Heart left ventricle (tissue), 16 donors: ENCODE results near the gene ZNG1B. TPM values are rescaled to one million over a fixed set of nuclear protein-coding genes. Genes with fewer than 3 reads are reported as not detected.
"Not testable (repeated sequence)": the region's sequence is repeated elsewhere in the genome, so short reads cannot be mapped to it uniquely, and the experiment has no call there.

Source experiments
- ATAC-seq, 4 donors: fragments of 200-7000 bp; cut with Tn5 transposase; one replicate each; pipeline ENCODE4 v1.9.1; 2020 to 2022; ENCODE audit warnings: moderate library complexity in 4 of 4, mild to moderate bottlenecking in 3 of 4, moderate number of reproducible peaks in 1 of 4
- DNase-seq, 5 donors: peaks; one replicate each; pipeline ENCODE4 v3.0.0-alpha.2; 2020
- H3K27ac ChIP-seq, 12 donors: fragments of 200-600 bp; sonication (generic) in 4 of 12; one replicate each; pipeline versions ENCODE4 v1.5.0 to v1.8.0; 2016 to 2022; ENCODE audit warnings: mild to moderate bottlenecking in 2 of 12
- H3K27me3 ChIP-seq, 9 donors: fragments of 200-600 bp; sonication (generic) in 2 of 9; one replicate each; pipeline versions ENCODE4 v1.5.1 to v1.8.0; 2016 to 2022; ENCODE audit warnings: mild to moderate bottlenecking in 3 of 9
- H3K36me3 ChIP-seq, 9 donors: fragments of 200-600 bp; sonication (generic) in 2 of 9; one replicate each; pipeline versions ENCODE4 v1.5.0 to v1.8.0; 2018 to 2022; ENCODE audit warnings: mild to moderate bottlenecking in 2 of 9
- H3K4me1 ChIP-seq, 12 donors: fragments of 200-600 bp; sonication (generic) in 4 of 12; one replicate each; pipeline versions ENCODE4 v1.5.0 to v1.8.0; 2016 to 2022; ENCODE audit warnings: mild to moderate bottlenecking in 3 of 12
- H3K4me3 ChIP-seq, 12 donors: fragments of 200-600 bp; sonication (generic) in 4 of 12; one replicate each; pipeline versions ENCODE4 v1.5.0 to v1.8.0; 2017 to 2022; ENCODE audit warnings: mild to moderate bottlenecking in 9 of 12, moderate library complexity in 4 of 12
- H3K9me3 ChIP-seq, 12 donors: fragments of 200-600 bp; sonication (generic) in 4 of 12; one replicate each; pipeline versions ENCODE4 v1.5.0 to v1.8.0; 2016 to 2022; ENCODE audit warnings: mild to moderate bottlenecking in 1 of 12
- POLR2A ChIP-seq, 2 donors: fragments of 450-650 bp; IDR thresholded peaks; one replicate each; pipeline ENCODE4 v1.6.1; 2017; ENCODE audit warnings: antibody characterized with exemption in 2 of 2, mild to moderate bottlenecking in 2 of 2, moderate library complexity in 2 of 2
- WGBS, 4 donors: extraction: QIAGEN DNeasy Blood & Tissue Kit in 2 of 4; methylation state at CpG; one replicate each; pipeline versions ENCODE4 v1.1.5 to v1.1.7; 2013 to 2018; 5-methylcytosine and 5-hydroxymethylcytosine counted together
- intact Hi-C, 10 donors: fragments of 100-400 bp; cut with DNase I; formaldehyde crosslinking; loops; one replicate each; pipeline versions ENCODE4 v1.11.1 to v1.14.2; 2022
- long read RNA-seq, 3 donors: library from polyadenylated mRNA; unstranded; transcript quantifications; one replicate each; pipeline ENCODE4 v2.0.0, GENCODE V29; 2020 to 2021
- polyA plus RNA-seq, 2 donors: library from polyadenylated mRNA; stranded (reverse); fragments of 200-250 nt; gene quantifications; one replicate each; pipeline ENCODE4 v1.2.3, GENCODE V29; 2013
- total RNA-seq, 9 donors: library from RNA; depleted of rRNA in 2 of 9; stranded (reverse); fragments of >200 nt in 2 of 9; fragmentation: NEBNext Ultra II Directional in 3 of 9; extraction: Animal tissue kit (Norgen Biotek cat#: 25700) in 3 of 9; gene quantifications; one replicate each; pipeline versions ENCODE4 v1.1.0 to v1.2.4, GENCODE V29; 2016 to 2023
- TF ChIP-seq, protein P1 (sequence below), 12 donors: fragments of 200-600 bp; sonication (generic) in 4 of 12; IDR thresholded peaks; one replicate each; pipeline versions ENCODE4 v1.5.0 to v1.8.0; 2018 to 2022; ENCODE audit warnings: antibody characterized with exemption in 12 of 12, mild to moderate bottlenecking in 5 of 12
- donor health status: ischemic (EF 13 %, LVEDD 7.1; RV severe dilation, severe dysfunction).
- donor health status: healthy with polysubstance abuse.
- donor health status: DM: no; HTN: yes; CAD: no.
- donor health status: DM: no; HTN: no; CAD: no.
- donor health status: ischemic (EF 25% LVEDD 6.9; RV normal size, moderate dysfunction).
- donor health status: ischemic (EF 25% LVEDD 5.7; RV mildly dilated, moderate dysfunction).
- donor health status: healthy.
- donor health status: DM: yes; HTN: yes; CAD: no.
- donor health status: ischemic (EF 35%, LVEDD 5.7; RV mildly dilated, moderate dysfunction).
- donor health status: nonischemic (EF 11% LVEDD 7.7; RV severe dilation, severe dysfunction).
- donor health status: DM: yes; HTN: yes; CAD: no.
- donor health status: PGD.
- donor health status: ischemic (EF 29% LVEDD 5.4; RV normal size, mild dysfunction).
- donor health status: nonischemic (EF 23%, LVEDD 6.1; RV moderate dilation, normal function).

ZNG1B gene
- 10 to 100 TPM; 14.1 to 38.8 (median 31.5) TPM for total RNA-seq
- 10 to 100 TPM; 27.0 to 58.8 TPM for polyA plus RNA-seq
- long read RNA-seq, donor 1, transcript CBWD2-202 (16 exons, 1,740 nt), result minor isoform, 5 of 85 reads
- long read RNA-seq, donor 1, transcript CBWD2-201 (15 exons, 1,812 nt), result major isoform, 63 of 85 reads
- long read RNA-seq, donor 1, partial matches to known transcripts, result 3 of 85 reads
- long read RNA-seq, donor 1, other reads (novel, unspliced or antisense), result 11 of 85 reads
- long read RNA-seq, donor 2, transcript CBWD2-202 (16 exons, 1,740 nt), result minor isoform, 25 of 376 reads
- long read RNA-seq, donor 2, transcript CBWD2-209 (3 exons, 880 nt), result minor isoform, 5 of 376 reads
- long read RNA-seq, donor 2, transcript CBWD2-203 (14 exons, 1,665 nt), result minor isoform, 7 of 376 reads
- long read RNA-seq, donor 2, transcript CBWD2-201 (15 exons, 1,812 nt), result major isoform, 298 of 376 reads
- long read RNA-seq, donor 2, partial matches to known transcripts, result 4 of 376 reads
- long read RNA-seq, donor 2, other reads (novel, unspliced or antisense), result 37 of 376 reads
- long read RNA-seq, donor 3, transcript CBWD2-201 (15 exons, 1,812 nt), result major isoform, 59 of 84 reads
- long read RNA-seq, donor 3, transcript CBWD2-202 (16 exons, 1,740 nt), result minor isoform, 5 of 84 reads
- long read RNA-seq, donor 3, partial matches to known transcripts, result 3 of 84 reads
- long read RNA-seq, donor 3, other reads (novel, unspliced or antisense), result 14 of 84 reads

DNA sequence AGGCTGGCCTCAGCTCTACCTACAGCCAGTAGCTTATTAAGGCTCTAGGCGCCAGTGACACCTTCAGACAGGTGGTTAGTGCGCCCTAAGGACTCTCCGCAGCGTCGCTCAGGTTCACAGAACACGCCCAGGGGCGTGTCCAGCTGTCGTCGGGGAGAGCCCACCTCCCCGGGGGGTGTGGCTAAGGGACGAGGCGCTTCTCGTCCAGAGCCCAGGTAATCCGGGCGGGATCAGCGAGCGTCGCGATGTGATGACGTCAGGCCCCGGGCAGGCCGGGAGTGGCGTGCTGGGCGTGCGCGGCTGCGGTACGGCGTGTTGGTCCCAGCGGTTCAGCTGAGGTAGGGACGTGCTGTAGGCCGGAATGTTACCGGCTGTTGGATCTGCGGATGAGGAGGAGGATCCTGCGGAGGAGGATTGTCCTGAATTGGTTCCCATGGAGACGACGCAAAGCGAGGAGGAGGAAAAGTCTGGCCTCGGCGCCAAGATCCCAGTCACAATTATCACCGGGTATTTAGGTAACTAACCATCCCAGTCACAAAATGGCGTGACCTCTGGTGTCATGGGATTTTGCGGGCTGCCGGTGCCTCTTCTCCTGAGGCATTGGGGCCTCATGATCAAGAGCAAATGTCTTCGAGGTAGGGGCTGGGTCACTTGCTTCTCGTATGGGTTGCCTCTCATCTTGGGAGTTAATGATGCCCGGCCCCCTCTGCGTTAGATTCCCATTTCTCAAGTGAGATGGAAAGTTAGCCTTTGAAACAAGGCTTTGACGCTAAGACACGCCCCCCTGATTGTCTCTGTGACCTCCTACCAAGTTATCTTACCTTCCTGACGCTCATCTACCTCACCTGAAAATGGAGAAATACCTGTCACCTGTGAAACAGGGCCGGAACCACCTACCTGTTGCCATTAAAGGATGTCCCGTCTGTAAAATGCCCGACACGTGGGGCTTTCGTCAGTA lies at the start of gene ZNG1B:
Gene ZNG1B (plus strand): TSS at position 184 of the 958 bp plus-strand sequence. CDS start 178 bp downstream, at position 362.
- H3K4me1 ChIP-seq, intact Hi-C loops, ATAC-seq, H3K27me3 ChIP-seq, H3K9me3 ChIP-seq: not testable (repeated sequence)
- Histone ChIP-seq H3K27ac (peak within 1 kb of the TSS; percentile 16 to 74 (median 58)), H3K36me3 (peaks cover 0 to 11% (median 0%) of the 10 kb centered on the region in 9 donors), H3K4me3 (peak within 1 kb of the TSS; percentile 20 to 62 (median 54))
- DNase-seq, result peak; percentile 70 to 85 (median 80)
- WGBS, 4 donors, result 1 to 7% (median 1%) methylated on average over 9 to 42 of the region's 56 CpGs

DNA sequence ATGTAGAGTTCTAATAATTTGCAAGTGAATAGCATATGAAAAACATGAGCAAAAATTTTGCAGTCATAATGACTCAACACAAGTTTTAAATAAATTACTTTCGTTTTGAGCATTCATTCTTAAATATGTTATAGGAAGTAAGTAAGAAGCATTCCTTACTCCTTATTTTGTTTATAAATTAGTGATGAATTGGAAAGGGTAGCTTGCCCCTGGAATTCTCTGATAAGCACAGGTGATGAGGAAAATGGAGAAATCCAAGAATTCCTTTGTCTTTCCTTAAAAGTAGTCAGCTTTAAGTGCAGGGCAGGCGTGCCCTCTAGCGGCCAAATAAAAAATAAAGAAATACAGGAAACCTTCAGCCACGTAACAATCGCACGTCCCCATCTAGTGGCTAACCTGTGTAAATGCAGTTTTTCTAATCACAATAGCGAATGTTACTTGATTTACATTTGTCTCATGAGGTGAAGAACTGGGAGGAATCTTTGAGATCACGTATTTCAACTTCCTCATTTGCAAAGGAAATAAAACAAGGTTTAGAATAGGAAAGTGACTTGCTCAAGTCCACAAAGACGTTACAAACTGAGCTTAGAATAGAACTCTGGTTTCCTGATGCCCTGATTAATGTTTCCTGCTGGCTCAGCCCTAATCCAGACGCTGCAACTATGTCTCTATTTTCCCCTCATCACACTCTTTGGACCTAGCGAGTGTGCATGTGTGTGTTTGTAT lies 47.2 kb upstream of the ZNG1B start:
- WGBS, 4 donors, result 11 to 15% (median 14%) methylated on average over 11 of the region's 11 CpGs
- H3K4me1 ChIP-seq, result peaks cover 0 to 9% (median 0%) of the 10 kb centered on the region in 12 donors
- peak overlapping the region in 2 of 12 donors; percentile 19 to 61 for H3K27ac ChIP-seq
- peaks cover 0 to 5% (median 0%) of the 10 kb centered on the region in 9 donors for H3K27me3 ChIP-seq
- no peaks in the 10 kb centered on the region for H3K36me3 ChIP-seq
- TF ChIP-seq, protein P1, sequence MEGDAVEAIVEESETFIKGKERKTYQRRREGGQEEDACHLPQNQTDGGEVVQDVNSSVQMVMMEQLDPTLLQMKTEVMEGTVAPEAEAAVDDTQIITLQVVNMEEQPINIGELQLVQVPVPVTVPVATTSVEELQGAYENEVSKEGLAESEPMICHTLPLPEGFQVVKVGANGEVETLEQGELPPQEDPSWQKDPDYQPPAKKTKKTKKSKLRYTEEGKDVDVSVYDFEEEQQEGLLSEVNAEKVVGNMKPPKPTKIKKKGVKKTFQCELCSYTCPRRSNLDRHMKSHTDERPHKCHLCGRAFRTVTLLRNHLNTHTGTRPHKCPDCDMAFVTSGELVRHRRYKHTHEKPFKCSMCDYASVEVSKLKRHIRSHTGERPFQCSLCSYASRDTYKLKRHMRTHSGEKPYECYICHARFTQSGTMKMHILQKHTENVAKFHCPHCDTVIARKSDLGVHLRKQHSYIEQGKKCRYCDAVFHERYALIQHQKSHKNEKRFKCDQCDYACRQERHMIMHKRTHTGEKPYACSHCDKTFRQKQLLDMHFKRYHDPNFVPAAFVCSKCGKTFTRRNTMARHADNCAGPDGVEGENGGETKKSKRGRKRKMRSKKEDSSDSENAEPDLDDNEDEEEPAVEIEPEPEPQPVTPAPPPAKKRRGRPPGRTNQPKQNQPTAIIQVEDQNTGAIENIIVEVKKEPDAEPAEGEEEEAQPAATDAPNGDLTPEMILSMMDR (IDR thresholded peaks at IDR 0.05), result peak; percentile 68 to 99 (median 94)
- no peak for TF ChIP-seq POLR2A (IDR thresholded peaks at IDR 0.05)
- intact Hi-C loops, result loop anchor here in 1 of 10 donors (5.0 kb wide), 1 partner anchor 188 kb away; no protein-coding TSS in a partner anchor
- ATAC-seq, result peak; percentile 51 to 85 (median 76)
- H3K4me3 ChIP-seq, result peak overlapping the region in 6 of 12 donors; percentile 7 to 46 (median 28)
- DNase-seq, result peak in 3 of 5 donors; percentile 33 to 52 (median 38)
- H3K9me3 ChIP-seq, result no peaks in the 10 kb centered on the region

DNA sequence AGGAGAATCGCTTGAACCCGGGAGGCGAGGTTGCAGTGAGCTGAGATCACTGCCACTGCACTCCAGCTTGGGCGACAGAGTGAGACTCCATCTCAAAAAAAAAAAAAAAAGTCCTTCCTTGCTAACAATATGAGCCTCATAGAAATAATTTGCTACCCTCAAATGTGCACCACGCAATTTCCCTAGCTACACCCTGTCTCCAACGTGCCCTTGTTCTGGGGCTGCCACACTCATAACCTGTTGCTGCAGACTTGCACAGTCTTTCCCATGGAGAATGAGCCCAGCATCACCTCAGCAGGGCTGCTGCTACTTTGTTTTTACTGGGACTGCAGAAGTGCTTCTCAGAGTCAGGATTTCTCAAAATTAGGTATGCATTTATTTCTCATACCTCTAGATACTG lies 46.4 kb upstream of the ZNG1B start:
- ATAC-seq (no peak), DNase-seq (no peak)
- Histone ChIP-seq H3K4me1 (peaks cover 0 to 9% (median 0%) of the 10 kb centered on the region in 12 donors), H3K36me3 (no peaks in the 10 kb centered on the region), H3K9me3 (no peaks in the 10 kb centered on the region), H3K27ac (no peak overlapping the region), H3K4me3 (peak overlapping the region in 1 of 12 donors; percentile 20), H3K27me3 (peaks cover 0 to 5% (median 0%) of the 10 kb centered on the region in 9 donors)
- WGBS, 4 donors, result 87 to 89% (median 88%) methylated on average over 6 of the region's 6 CpGs
- no peak for TF ChIP-seq POLR2A (IDR thresholded peaks at IDR 0.05)
- TF ChIP-seq, protein P1 (IDR thresholded peaks at IDR 0.05), result no peak
- intact Hi-C loops, result loop anchor here in 1 of 10 donors (5.0 kb wide), 1 partner anchor 189 kb away; no protein-coding TSS in a partner anchor
